SK-N-SH treated with all-trans-retinoic acid at 6 μM for 48 hours (cell line): Measurements from ENCODE around the gene TMEM174.

Source experiments
- ZFP3 ChIP-seq: fragments of 250-450 bp; sonication (Bioruptor Pico); IDR thresholded peaks from 2 replicates; pipeline ENCODE4 v1.5.0; 2020; ENCODE audit warnings: mild to moderate bottlenecking, moderate library complexity
- TF ChIP-seq, protein P1 (sequence below): fragments of 250-450 bp; sonication (Bioruptor Pico); IDR thresholded peaks from 2 replicates; pipeline ENCODE4 v1.5.1; 2021; ENCODE audit warnings: mild to moderate bottlenecking, moderate library complexity

DNA sequence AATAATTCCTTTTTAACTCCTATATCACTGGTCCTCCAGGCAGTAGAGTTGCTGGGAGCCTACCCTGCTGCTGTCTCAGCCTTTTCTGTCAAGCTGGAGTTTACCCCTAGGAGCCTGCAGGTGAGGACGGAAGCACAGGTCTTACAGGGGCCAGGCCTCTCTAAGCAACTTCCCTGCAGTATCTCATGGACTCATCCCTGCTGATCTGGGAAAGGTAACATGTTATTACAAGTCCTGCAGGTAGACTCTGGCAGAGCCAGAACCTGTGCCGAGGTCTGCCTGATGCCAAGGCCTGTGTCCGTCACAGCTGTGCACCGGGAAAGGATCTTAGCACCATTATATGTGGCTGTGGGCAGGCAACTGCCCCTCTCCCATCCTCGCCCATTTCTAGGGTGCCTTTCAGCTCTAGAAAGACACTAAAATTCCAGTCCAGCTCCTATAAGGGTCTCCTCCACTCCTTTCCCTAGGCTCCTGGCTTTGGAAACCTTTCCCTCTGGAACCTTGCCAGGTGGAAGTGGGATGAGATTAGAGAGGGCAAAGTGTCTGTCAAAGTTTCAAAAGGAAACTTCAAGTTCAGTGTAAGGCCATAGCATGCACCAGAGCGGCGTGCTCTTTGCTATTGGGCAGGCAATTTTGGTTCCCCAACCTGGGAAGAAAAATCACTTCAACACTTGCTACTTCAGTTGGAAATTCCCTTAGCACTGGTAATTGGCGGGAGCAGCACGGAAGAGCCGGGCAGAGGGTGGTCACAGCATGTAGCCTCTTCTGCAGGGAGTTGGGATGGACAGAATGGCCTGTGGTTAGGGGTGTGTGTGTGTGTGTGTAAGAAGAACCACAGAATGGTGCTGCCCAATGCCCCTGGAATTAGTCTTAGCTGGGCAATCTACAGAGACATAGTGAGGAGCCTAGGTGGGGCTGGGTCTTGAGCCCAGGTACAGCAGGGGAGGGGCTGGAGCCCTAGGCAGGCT lies 35.1 kb upstream of the TMEM174 start:
- TF ChIP-seq ZFP3 (CRISPR knock-in tag), result no peak
- TF ChIP-seq, protein P1, sequence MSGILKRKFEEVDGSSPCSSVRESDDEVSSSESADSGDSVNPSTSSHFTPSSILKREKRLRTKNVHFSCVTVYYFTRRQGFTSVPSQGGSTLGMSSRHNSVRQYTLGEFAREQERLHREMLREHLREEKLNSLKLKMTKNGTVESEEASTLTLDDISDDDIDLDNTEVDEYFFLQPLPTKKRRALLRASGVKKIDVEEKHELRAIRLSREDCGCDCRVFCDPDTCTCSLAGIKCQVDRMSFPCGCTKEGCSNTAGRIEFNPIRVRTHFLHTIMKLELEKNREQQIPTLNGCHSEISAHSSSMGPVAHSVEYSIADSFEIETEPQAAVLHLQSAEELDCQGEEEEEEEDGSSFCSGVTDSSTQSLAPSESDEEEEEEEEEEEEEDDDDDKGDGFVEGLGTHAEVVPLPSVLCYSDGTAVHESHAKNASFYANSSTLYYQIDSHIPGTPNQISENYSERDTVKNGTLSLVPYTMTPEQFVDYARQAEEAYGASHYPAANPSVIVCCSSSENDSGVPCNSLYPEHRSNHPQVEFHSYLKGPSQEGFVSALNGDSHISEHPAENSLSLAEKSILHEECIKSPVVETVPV, result no peak
